HepG2 (cell line): ENCODE data around the gene NDUFAF8. TPM values are rescaled to one million over a fixed set of nuclear protein-coding genes. Genes with fewer than 3 reads are reported as not detected.
A peak's percentile ranks its signal among the peaks of the same experiment; 100 is the strongest.

Experiments used
- ATAC-seq: fragments of 200-7000 bp; cut with Tn5 transposase; 3 replicates; pipeline ENCODE4 v1.9.1; 2020; ENCODE audit warnings: mild to moderate bottlenecking, moderate library complexity
- BruUV-seq: library from RNA; stranded (reverse); fragments of 400-500 nt; replicated peaks from 2 replicates; lab custom pipeline; 2021; lab: Mats Ljungman, UMichigan
- CTCF ChIA-PET: fragments of 300-600 bp; formaldehyde crosslinking; extraction: SDS; loops from one replicate; lab custom pipeline; 2021; ENCODE audit warnings: low total read pairs, inconsistent platforms, low intra/inter-chr PET ratio; lab: Yijun Ruan, JAX
- POLR2A ChIA-PET: fragments of 350-600 bp; sonication (Branson Sonifier 250); formaldehyde crosslinking; loops from one replicate; lab custom pipeline; 2020; ENCODE audit warnings: antibody characterized with exemption, inconsistent platforms; lab: Yijun Ruan, JAX
- DNase-seq: peaks from one replicate; pipeline ENCODE4 v3.0.0-alpha.2; 2015; ENCODE audit warnings: low spot score
- FAIRE-seq: peaks from 3 replicates; lab custom pipeline; 2011; peaks lifted over from hg19 to GRCh38; lab: Jason Lieb, UNC
- H2AFZ ChIP-seq: one replicate; pipeline ENCODE4 v1.6.1; 2011; ENCODE audit warnings: low read length, inconsistent platforms
- H3K27ac ChIP-seq: fragments of 300-600 bp; 3 replicates; pipeline ENCODE4 v1.8.0; 2011; ENCODE audit warnings: mixed run types, mild to moderate bottlenecking, mixed read lengths, low read length, inconsistent platforms; ENCODE audit not compliant: insufficient read depth; ENCODE audit errors: extremely low read length
- H3K27me3 ChIP-seq, 2 experiments: fragments of 200-600 bp in 1 of 2; 2 replicates in 1 of 2; 3 replicates in 1 of 2; pipeline versions ENCODE4 v1.6.0 to v1.8.0; 2011; ENCODE audit warnings: low read length in 2 of 2, mild to moderate bottlenecking in 2 of 2, moderate library complexity in 2 of 2, inconsistent platforms in 1 of 2; ENCODE audit not compliant: insufficient read depth in 2 of 2, control insufficient read depth in 1 of 2
- H3K36me3 ChIP-seq, 2 experiments: fragments of 200-600 bp in 1 of 2; replicated peaks in 1 of 2; 2 replicates in 1 of 2; 3 replicates in 1 of 2; pipeline versions ENCODE4 v1.5.1 to v1.8.0; 2011; ENCODE audit warnings: low read length in 2 of 2, inconsistent platforms in 1 of 2; ENCODE audit not compliant: insufficient read depth in 2 of 2, control insufficient read depth in 1 of 2
- H3K4me1 ChIP-seq: 2 replicates; pipeline ENCODE4 v1.5.1; 2012; ENCODE audit warnings: low read length, inconsistent platforms; ENCODE audit not compliant: insufficient read depth
- H3K4me2 ChIP-seq: 2 replicates; pipeline ENCODE4 v1.6.0; 2011; ENCODE audit warnings: low read depth, low read length, inconsistent platforms
- H3K4me3 ChIP-seq, 3 experiments: fragments of 200-600 bp in 1 of 3; sonication (generic), shearing (Covaris generic) in 1 of 3; replicated peaks in 1 of 3; 2 replicates each; pipeline ENCODE4 v1.5.1; 2011 to 2016; ENCODE audit warnings: low read length in 3 of 3, inconsistent platforms in 2 of 3, low read depth in 2 of 3, mild to moderate bottlenecking in 2 of 3, control low read depth in 1 of 3, mixed read lengths in 1 of 3; ENCODE audit not compliant: insufficient read depth in 1 of 3
- H3K79me2 ChIP-seq: one replicate; pipeline ENCODE4 v1.6.1; 2011; ENCODE audit warnings: low read length, inconsistent platforms; ENCODE audit not compliant: insufficient read depth
- H3K9ac ChIP-seq: 2 replicates; pipeline ENCODE4 v1.6.0; 2011; ENCODE audit warnings: mild to moderate bottlenecking, low read depth, low read length, inconsistent platforms; ENCODE audit not compliant: insufficient read depth
- H3K9me3 ChIP-seq: 2 replicates; pipeline ENCODE4 v1.5.1; 2012; ENCODE audit warnings: mild to moderate bottlenecking, low read length
- H4K20me1 ChIP-seq: 2 replicates; pipeline ENCODE4 v1.6.0; 2011; ENCODE audit warnings: inconsistent platforms, mild to moderate bottlenecking, low read length, moderate library complexity; ENCODE audit not compliant: insufficient read depth
- CREM ChIP-seq, 2 experiments: sonication (generic) in 1 of 2; formaldehyde crosslinking in 1 of 2; IDR thresholded peaks; 2 replicates each; pipeline versions ENCODE4 v1.4.0 to v1.6.1; 2016 to 2020; ENCODE audit warnings: antibody characterized with exemption in 1 of 2, mild to moderate bottlenecking in 1 of 2, missing genetic modification reagents in 1 of 2
- KLF6 ChIP-seq: IDR thresholded peaks from 2 replicates; pipeline ENCODE4 v1.8.0; 2016; ENCODE audit warnings: missing biosample characterization, missing genetic modification reagents
- ZFAT ChIP-seq: sonication (generic); formaldehyde crosslinking; conservative IDR thresholded peaks from 2 replicates; pipeline ENCODE4 v1.8.1; 2023; ENCODE audit warnings: missing genetic modification reagents, inconsistent platforms
- ZNF335 ChIP-seq: sonication (generic); formaldehyde crosslinking; IDR thresholded peaks from 2 replicates; pipeline ENCODE4 v1.4.0; 2020; ENCODE audit warnings: missing genetic modification reagents
- WGBS: methylation state at CpG from one replicate; pipeline ENCODE4 v1.1.6; 2017; ENCODE audit warnings: low lambda C conversion rate; 5-methylcytosine and 5-hydroxymethylcytosine counted together
- in situ Hi-C: cut with HindIII; loops from 2 replicates; pipeline ENCODE4 v1.10.0; 2017; ENCODE audit warnings: low pct_unique_long_range_greater_than_20kb; ENCODE audit not compliant: extremely low pct_ligation_motif_present
- intact Hi-C: fragments of 100-400 bp; cut with micrococcal nuclease; formaldehyde crosslinking; loops from one replicate; pipeline ENCODE4 v1.10.0; 2022; ENCODE audit not compliant: unreplicated experiment
- polyA plus RNA-seq, 8 experiments: library from polyadenylated mRNA; depleted of rRNA in 3 of 8; stranded (reverse) in 7 of 8; unstranded in 1 of 8; fragments of >200 nt; fragmentation: Illumina TruSeq in 4 of 8; extraction: Trizol in 4 of 8; gene quantifications; 2 replicates each; pipeline versions ENCODE4 v1.2.1 to v1.2.3, GENCODE V29; 2011 to 2016; ENCODE audit warnings: low read depth in 4 of 8, missing spikeins in 1 of 8, mixed read lengths in 1 of 8; ENCODE audit not compliant: insufficient read depth in 1 of 8
- total RNA-seq, 5 experiments: library from RNA; depleted of rRNA; stranded (reverse); fragments of >200 nt; fragmentation: Illumina TruSeq; extraction: Trizol; gene quantifications; 2 replicates each; pipeline ENCODE4 v1.2.3, GENCODE V29; 2016; ENCODE audit warnings: low read depth in 1 of 5
- TF ChIP-seq, protein P1 (sequence below): sonication (generic); formaldehyde crosslinking; conservative IDR thresholded peaks from 2 replicates; pipeline ENCODE4 v1.8.1; 2023; ENCODE audit warnings: missing genetic modification reagents
- TF ChIP-seq, protein P2 (sequence below): sonication (generic); formaldehyde crosslinking; IDR thresholded peaks from 2 replicates; pipeline ENCODE4 v1.5.0; 2020; ENCODE audit warnings: mild to moderate bottlenecking, missing genetic modification reagents, moderate library complexity

NDUFAF8 gene
- total and polyA plus RNA-seq, 2 of the 13 experiments (the other 11 are each of a cell fraction or from before 2014, with no cell fraction given): 75.6 to 233 TPM

DNA sequence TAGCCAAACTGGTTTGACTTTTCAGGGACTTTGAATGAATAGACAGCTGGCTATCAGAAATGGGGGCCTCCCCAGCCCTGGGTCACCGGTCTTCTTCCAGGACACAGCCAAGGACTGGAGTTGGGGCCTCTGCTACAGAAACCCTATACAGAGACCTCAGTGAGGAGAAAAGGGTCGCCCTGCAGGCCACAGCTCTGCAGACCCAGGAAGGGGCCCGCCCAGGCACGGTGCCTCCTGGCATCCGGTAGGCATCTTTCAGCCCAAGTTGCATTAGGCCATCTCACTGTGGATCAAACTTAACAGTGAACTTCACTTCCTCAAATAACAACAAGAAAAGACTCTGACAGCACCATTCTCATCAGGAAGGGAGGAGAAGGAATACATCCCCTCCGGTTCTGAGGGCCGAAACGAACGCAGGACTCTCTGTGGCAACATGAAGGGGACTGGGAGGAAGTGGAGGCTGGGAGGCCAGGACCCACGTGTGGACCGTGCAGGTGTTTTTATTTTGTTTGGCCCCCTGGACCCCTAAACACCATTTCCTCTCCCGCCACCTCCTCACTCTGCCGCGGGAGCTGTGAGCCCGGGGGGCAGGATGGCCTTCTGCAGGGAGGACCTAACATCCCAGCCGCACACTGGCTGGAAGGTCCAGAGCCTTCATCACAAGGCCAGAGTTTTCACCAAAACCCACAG, 48.8 kb downstream of the NDUFAF8 start (continued):
- no peak for TF ChIP-seq ZNF335 (CRISPR knock-in tag)

DNA sequence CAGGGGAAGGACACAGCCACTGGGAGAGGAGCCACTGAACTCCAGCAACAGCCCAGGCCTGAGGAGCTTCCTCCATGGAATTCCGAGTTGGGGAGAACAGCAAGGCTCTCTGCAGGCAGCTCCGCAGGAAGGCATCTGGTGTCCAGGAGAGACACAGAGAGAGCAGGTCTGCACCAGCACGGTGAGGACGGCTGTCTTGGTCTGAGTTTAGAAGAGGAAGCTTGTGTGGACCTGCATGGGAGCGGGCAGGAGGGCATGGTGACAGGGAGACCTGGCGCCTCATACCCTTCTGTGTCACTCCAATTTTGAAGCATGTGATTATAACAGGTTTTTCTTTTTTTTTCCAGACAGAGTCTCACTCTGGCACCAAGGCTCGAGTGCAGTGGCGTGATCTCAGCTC, 49.6 kb downstream of the NDUFAF8 start:
- Histone ChIP-seq H3K79me2 (peaks cover 22% of the 10 kb centered on the region), H4K20me1 (peaks cover 4% of the 10 kb centered on the region; the same call in 1 of the 2 replicates), H3K9ac (no peak overlapping the region), H3K27ac (no peak overlapping the region), H3K36me3 (peaks cover 16 to 53% of the 10 kb centered on the region in 2 experiments), H3K4me3 (no peak overlapping the region), H3K27me3 (no peaks in the 10 kb centered on the region), H3K4me2 (no peak overlapping the region), H3K9me3 (no peaks in the 10 kb centered on the region), H3K4me1 (peaks cover 12% of the 10 kb centered on the region), H2AFZ (no peak overlapping the region)
- intact Hi-C loops: no loop called here
- CTCF ChIA-PET: no interaction called here
- FAIRE-seq (no peak), DNase-seq (no peak), ATAC-seq (no peak)
- TF ChIP-seq, protein P1, sequence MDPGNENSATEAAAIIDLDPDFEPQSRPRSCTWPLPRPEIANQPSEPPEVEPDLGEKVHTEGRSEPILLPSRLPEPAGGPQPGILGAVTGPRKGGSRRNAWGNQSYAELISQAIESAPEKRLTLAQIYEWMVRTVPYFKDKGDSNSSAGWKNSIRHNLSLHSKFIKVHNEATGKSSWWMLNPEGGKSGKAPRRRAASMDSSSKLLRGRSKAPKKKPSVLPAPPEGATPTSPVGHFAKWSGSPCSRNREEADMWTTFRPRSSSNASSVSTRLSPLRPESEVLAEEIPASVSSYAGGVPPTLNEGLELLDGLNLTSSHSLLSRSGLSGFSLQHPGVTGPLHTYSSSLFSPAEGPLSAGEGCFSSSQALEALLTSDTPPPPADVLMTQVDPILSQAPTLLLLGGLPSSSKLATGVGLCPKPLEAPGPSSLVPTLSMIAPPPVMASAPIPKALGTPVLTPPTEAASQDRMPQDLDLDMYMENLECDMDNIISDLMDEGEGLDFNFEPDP: 0 out of 2 replicates have a peak, but pooled peaks have one; percentile 73
- TF ChIP-seq CREM (IDR thresholded peaks at IDR 0.05) (no peak), CREM (CRISPR knock-in tag; IDR thresholded peaks at IDR 0.05) (no peak)
- POLR2A ChIA-PET: no interaction called here
- WGBS: 97% methylated on average over 8 of the region's 8 CpGs
- no TSS peak for BruUV-seq
- in situ Hi-C loops: no loop called here

DNA sequence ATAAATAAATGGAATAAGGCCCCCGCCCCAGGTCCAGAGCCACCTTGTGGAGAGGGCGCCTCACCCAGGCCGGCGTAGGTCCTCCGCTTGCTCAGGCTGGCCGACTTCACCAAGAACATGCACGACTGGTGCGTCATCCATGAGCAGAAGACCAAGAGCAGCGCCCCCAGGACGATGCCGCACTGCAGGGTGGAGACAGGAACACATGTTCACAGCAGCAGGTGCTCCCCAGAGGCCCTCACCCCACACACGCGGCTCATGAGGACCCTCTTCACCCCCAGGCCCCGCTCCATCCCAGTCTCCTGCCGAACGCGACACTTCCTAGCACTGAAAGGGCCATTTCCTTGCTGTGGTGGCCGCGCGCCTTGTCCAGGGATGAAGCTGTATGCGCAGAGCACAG, 50.5 kb downstream of the NDUFAF8 start:
- H3K9ac ChIP-seq: no peak overlapping the region
- WGBS: 96% methylated on average over 17 of the region's 21 CpGs
- H3K27ac ChIP-seq: no peak overlapping the region
- in situ Hi-C loops: no loop called here
- no peaks in the 10 kb centered on the region for H3K9me3 ChIP-seq
- TF ChIP-seq ZFAT (CRISPR knock-in tag) (no peak), KLF6 (CRISPR knock-in tag) (no peak)
- TF ChIP-seq, protein P2, sequence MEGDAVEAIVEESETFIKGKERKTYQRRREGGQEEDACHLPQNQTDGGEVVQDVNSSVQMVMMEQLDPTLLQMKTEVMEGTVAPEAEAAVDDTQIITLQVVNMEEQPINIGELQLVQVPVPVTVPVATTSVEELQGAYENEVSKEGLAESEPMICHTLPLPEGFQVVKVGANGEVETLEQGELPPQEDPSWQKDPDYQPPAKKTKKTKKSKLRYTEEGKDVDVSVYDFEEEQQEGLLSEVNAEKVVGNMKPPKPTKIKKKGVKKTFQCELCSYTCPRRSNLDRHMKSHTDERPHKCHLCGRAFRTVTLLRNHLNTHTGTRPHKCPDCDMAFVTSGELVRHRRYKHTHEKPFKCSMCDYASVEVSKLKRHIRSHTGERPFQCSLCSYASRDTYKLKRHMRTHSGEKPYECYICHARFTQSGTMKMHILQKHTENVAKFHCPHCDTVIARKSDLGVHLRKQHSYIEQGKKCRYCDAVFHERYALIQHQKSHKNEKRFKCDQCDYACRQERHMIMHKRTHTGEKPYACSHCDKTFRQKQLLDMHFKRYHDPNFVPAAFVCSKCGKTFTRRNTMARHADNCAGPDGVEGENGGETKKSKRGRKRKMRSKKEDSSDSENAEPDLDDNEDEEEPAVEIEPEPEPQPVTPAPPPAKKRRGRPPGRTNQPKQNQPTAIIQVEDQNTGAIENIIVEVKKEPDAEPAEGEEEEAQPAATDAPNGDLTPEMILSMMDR: 0 out of 2 replicates have a peak, but pooled peaks have one; percentile 11
- H3K27me3 ChIP-seq: no peaks in the 10 kb centered on the region
- ChIA-PET POLR2A (no interaction called here), CTCF (no interaction called here)
- H3K4me3 ChIP-seq: no peak overlapping the region
- H3K79me2 ChIP-seq: peaks cover 30% of the 10 kb centered on the region
- peaks cover 4% of the 10 kb centered on the region; the same call in 1 of the 2 replicates for H4K20me1 ChIP-seq
- BruUV-seq: no TSS peak
- peaks cover 16 to 49% of the 10 kb centered on the region in 2 experiments for H3K36me3 ChIP-seq
- DNase-seq: no peak
- no peak for FAIRE-seq
- intact Hi-C loops: no loop called here
- H3K4me2 ChIP-seq: no peak overlapping the region
- ATAC-seq: no peak
- H3K4me1 ChIP-seq: peaks cover 18% of the 10 kb centered on the region
- no peak overlapping the region for H2AFZ ChIP-seq
